Measurements from ENCODE around the gene CDH8. TPM values are rescaled to one million over a fixed set of nuclear protein-coding genes. Genes with fewer than 3 reads are reported as not detected.

CDH8 gene
- total and polyA plus RNA-seq, 2 donors (not counting 1 experiment from before 2014, with no cell fraction given), result not detected

GRCh38 chr16:62019851-62020250, 16.4 kb downstream of the CDH8 start:
- H3K27ac Mint-ChIP-seq, result no peak overlapping the region

More at GRCh38 chr16:62019851-62020250, 16.4 kb downstream of the CDH8 start:
- TF ChIP-seq CTCF (IDR thresholded peaks at IDR 0.05), result no peak
- no peak for TF ChIP-seq EZH2 (IDR thresholded peaks at IDR 0.05; ENCODE audit: borderline replicate concordance, insufficient read depth, low read depth, low read length, poor library complexity, severe bottlenecking)
- Histone ChIP-seq H3K9me3 (ENCODE audit: control extremely low read depth in 1 of 3, control insufficient read depth in 2 of 3, insufficient read depth in 1 of 3, low read length in 2 of 3) (no peaks in the 10 kb centered on the region), H2AFZ (ENCODE audit: insufficient read depth, low read depth, low read length, poor library complexity, severe bottlenecking) (no peak overlapping the region), H3K27ac (ENCODE audit: low read length in 2 of 2) (no peak overlapping the region), H3K9ac (ENCODE audit: low read length) (no peak overlapping the region), H3K27me3 (replicated peaks in 1 of 4; ENCODE audit: control extremely low read depth in 1 of 4, control insufficient read depth in 3 of 4, insufficient read depth in 4 of 4, low read length in 3 of 4) (no peaks in the 10 kb centered on the region), H3K79me2 (ENCODE audit: control insufficient read depth, insufficient read depth, low read length) (no peaks in the 10 kb centered on the region), H4K20me1 (ENCODE audit: control insufficient read depth, insufficient read depth, low read length, poor library complexity, severe bottlenecking) (no peaks in the 10 kb centered on the region), H3K4me1 (ENCODE audit: control insufficient read depth in 2 of 2, insufficient read depth in 2 of 2, low read length in 2 of 2) (no peaks in the 10 kb centered on the region), H3K36me3 (replicated peaks in 1 of 2; ENCODE audit: control extremely low read depth in 1 of 2, control insufficient read depth in 1 of 2, extremely low read depth in 1 of 2, insufficient read depth in 2 of 2, low read length in 1 of 2) (no peaks in the 10 kb centered on the region), H3K4me2 (replicated peaks; ENCODE audit: low read depth, low read length, poor library complexity, severe bottlenecking) (no peak overlapping the region), H3K4me3 (ENCODE audit: control extremely low read depth in 1 of 5, extremely low read depth in 1 of 5, insufficient read depth in 1 of 5, low read depth in 2 of 5, low read length in 4 of 5) (no peak overlapping the region)
- no peak for ATAC-seq (ENCODE audit: low read depth)
- no peak overlapping the region for H3K4me3 Mint-ChIP-seq
- CTCF ChIA-PET, result no interaction called here
- no CpG with 5 or more reads among the region's 1 CpG for WGBS (ENCODE audit: insufficient coverage)
- intact Hi-C loops (cut with micrococcal nuclease), result no loop called here
- peaks cover 3% of the 10 kb centered on the region for H3K9me3 Mint-ChIP-seq (ENCODE audit: insufficient read depth)
- POLR2A ChIA-PET, result no interaction called here
- H3K4me1 Mint-ChIP-seq, result no peaks in the 10 kb centered on the region
- DNase-seq, result no peak
- H3K27me3 Mint-ChIP-seq, result no peaks in the 10 kb centered on the region
